ENCODE results near the gene RBPMS2. TPM values are rescaled to one million over a fixed set of nuclear protein-coding genes. Genes with fewer than 3 reads are reported as not detected.
A peak's percentile ranks its signal among the peaks of the same experiment; 100 is the strongest.
"Not testable (repeated sequence)": the region's sequence is repeated elsewhere in the genome, so short reads cannot be mapped to it uniquely, and the experiment has no call there.

The RBPMS2 gene
- total and polyA plus RNA-seq, 5 donors, result 380 to 503 (median 390) TPM

GRCh38 chr15:64742921-64743320 is 32.5 kb downstream of the RBPMS2 start:
- Histone ChIP-seq H3K27ac (ENCODE audit: low read length) (peak overlapping the region; percentile 14), H3K27me3 (ENCODE audit: control insufficient read depth, insufficient read depth) (no peaks in the 10 kb centered on the region), H3K4me3 (ENCODE audit: low read length) (no peak overlapping the region), H3K4me1 (ENCODE audit: control insufficient read depth, insufficient read depth, low read length) (peaks cover 9% of the 10 kb centered on the region), H3K9me3 (ENCODE audit: control insufficient read depth, low read length) (no peaks in the 10 kb centered on the region)
- DNase-seq (peak in 2 of 3 donors; percentile 4 to 51), ATAC-seq (no peak)
- intact Hi-C loops (cut with DNase I), result loop anchor here in 1 of 4 donors (5.0 kb wide), 1 partner anchor 69 kb away; no protein-coding TSS in a partner anchor
- WGBS, result 72% methylated on average over 13 of the region's 13 CpGs

GRCh38 chr15:64742385-64742784 is 33.0 kb downstream of the RBPMS2 start:
- peak in 1 of 2 donors; percentile 7 for ATAC-seq
- H3K27ac ChIP-seq (ENCODE audit: low read length), result peak overlapping the region; percentile 2
- H3K4me3 ChIP-seq (ENCODE audit: low read length), result no peak overlapping the region
- intact Hi-C loops (cut with DNase I), result loop anchor here in 1 of 4 donors (5.0 kb wide), 1 partner anchor 70 kb away; no protein-coding TSS in a partner anchor
- peaks cover 9% of the 10 kb centered on the region for H3K4me1 ChIP-seq (ENCODE audit: control insufficient read depth, insufficient read depth, low read length)
- peak in 2 of 3 donors; percentile 16 to 67 for DNase-seq
- no peaks in the 10 kb centered on the region for H3K9me3 ChIP-seq (ENCODE audit: control insufficient read depth, low read length)
- 64% methylated on average over 8 of the region's 8 CpGs for WGBS
- no peaks in the 10 kb centered on the region for H3K27me3 ChIP-seq (ENCODE audit: control insufficient read depth, insufficient read depth)

DNA sequence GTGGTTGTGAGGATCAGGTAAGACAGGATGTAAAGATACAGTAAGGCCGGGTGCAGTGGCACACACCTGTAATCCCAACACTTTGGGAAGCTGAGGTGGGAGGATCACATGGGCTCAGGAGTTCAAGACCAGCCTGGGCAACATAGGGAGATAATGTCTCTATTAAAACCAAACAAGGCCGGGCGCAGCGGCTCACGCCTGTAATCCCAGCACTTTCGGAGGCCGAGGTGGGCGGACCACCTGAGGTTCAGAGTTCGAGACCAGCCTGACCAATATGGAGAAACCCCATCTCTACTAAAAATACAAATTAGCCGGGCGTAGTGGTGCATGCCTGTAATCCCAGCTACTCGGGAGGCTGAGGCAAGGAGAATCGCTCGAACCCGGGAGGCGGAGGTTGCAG is 33.7 kb downstream of the RBPMS2 start:
- intact Hi-C loops (cut with DNase I), result loop anchor here in 1 of 4 donors (5.0 kb wide), 1 partner anchor 71 kb away; no protein-coding TSS in a partner anchor
- H3K9me3 ChIP-seq (ENCODE audit: control insufficient read depth, low read length); H3K27ac ChIP-seq (ENCODE audit: low read length); H3K27me3 ChIP-seq (ENCODE audit: control insufficient read depth, insufficient read depth); H3K4me1 ChIP-seq (ENCODE audit: control insufficient read depth, insufficient read depth, low read length); H3K4me3 ChIP-seq (ENCODE audit: low read length); ATAC-seq: not testable (repeated sequence)
- peak in 1 of 3 donors; percentile 43 for DNase-seq
- WGBS, result 94% methylated on average over 16 of the region's 16 CpGs

DNA sequence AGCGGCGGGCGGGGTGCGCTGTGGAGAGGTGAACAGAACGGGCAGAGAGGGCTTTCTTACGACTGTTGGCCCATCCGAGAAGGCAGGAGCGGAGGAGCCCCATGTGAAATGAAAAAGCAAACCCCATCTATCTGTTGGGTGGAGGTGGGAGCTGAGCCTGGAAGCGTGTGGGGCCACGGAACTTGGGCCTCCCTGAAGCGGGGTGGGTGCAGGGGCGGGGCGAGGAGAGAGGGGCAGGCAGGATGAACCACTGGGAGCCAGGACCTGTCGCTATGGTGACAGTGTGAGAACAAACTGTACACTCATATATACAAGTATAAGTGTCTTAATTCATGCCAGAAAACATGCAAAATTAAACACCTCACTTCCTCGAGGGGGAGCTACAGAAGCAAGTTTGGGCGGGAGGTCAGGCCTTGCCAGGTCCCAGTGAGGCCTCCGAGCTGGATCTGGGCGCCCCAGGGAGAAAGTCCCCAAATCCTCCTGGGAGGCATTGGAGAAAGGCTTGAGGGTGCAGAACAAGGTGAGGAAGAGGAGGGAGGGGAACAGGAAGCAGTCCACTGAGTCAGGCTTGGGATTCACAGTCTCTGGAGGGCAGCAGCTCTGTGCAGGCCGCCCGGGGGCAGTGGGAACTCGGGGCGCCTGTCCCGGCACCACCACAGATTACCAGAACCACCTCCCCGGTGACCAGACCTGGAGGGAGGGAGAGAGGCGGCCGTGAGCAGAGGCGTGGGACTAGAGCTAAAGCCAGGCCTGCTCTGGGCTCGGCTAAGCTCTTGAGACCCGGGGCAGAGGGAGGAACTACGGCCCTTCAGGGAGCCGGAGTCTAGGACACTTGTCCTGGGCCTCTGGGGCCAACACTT is 34.8 kb downstream of the RBPMS2 start:
- peak; percentile 86 to 89 for ATAC-seq
- intact Hi-C loops (cut with DNase I), result loop anchor here in 1 of 4 donors (5.0 kb wide), 1 partner anchor 72 kb away; no protein-coding TSS in a partner anchor
- peak overlapping the region; percentile 32 for H3K27ac ChIP-seq (ENCODE audit: low read length)
- WGBS, result 56% methylated on average over 31 of the region's 31 CpGs
- no peaks in the 10 kb centered on the region for H3K27me3 ChIP-seq (ENCODE audit: control insufficient read depth, insufficient read depth)
- DNase-seq, result peak; percentile 80 to 93 (median 90)
- H3K9me3 ChIP-seq (ENCODE audit: control insufficient read depth, low read length), result no peaks in the 10 kb centered on the region
- H3K4me3 ChIP-seq (ENCODE audit: low read length), result no peak overlapping the region
- peaks cover 3% of the 10 kb centered on the region for H3K4me1 ChIP-seq (ENCODE audit: control insufficient read depth, insufficient read depth, low read length)

DNA sequence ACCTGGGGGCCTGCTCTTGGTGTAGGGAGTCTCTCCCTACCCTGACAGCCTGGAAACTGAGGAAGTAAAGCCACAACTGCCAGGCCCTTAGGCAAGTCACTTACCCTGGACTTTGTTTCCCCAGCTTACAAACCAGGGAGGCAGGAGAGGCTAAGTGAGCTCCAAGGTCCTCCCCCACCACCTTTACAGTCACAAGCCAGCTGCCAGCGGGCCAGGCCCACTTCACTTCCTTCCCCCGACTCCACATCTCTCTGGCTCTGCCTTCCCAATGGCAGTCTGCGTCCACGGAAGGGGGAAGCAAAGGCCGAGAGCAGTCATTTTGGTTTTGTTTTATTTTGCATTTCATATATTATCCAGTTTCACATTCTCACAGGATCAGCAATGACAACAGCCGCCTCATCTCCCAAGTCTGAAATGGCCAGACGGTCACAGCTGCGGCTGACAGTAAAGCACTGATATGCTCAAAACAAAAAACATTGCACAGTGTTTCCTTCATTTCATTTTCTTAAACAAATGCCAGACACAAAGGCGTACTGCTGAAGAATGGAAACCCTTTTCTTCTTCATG is 35.7 kb downstream of the RBPMS2 start:
- ATAC-seq (peak in 1 of 2 donors; percentile 6), DNase-seq (peak in 1 of 3 donors; percentile 61)
- 32% methylated on average over 9 of the region's 9 CpGs for WGBS
- intact Hi-C loops (cut with DNase I), result loop anchor here in 3 of 4 donors (5.0 to 10.0 kb wide), 3 partner anchors 73 to 165 kb away; no protein-coding TSS in a partner anchor
- no peaks in the 10 kb centered on the region for H3K9me3 ChIP-seq (ENCODE audit: control insufficient read depth, low read length)
- H3K27ac ChIP-seq (ENCODE audit: low read length), result peak overlapping the region; percentile 16
- H3K4me1 ChIP-seq (ENCODE audit: control insufficient read depth, insufficient read depth, low read length), result peaks cover 3% of the 10 kb centered on the region
- H3K27me3 ChIP-seq (ENCODE audit: control insufficient read depth, insufficient read depth), result no peaks in the 10 kb centered on the region
- H3K4me3 ChIP-seq (ENCODE audit: low read length), result no peak overlapping the region

- H3K27ac ChIP-seq (ENCODE audit: low read length), result peak overlapping the region; percentile 16
- no peaks in the 10 kb centered on the region for H3K9me3 ChIP-seq (ENCODE audit: control insufficient read depth, low read length)
These were observed 36.2 kb downstream of the RBPMS2 start for GRCh38 chr15:64739156-64739555.

DNA sequence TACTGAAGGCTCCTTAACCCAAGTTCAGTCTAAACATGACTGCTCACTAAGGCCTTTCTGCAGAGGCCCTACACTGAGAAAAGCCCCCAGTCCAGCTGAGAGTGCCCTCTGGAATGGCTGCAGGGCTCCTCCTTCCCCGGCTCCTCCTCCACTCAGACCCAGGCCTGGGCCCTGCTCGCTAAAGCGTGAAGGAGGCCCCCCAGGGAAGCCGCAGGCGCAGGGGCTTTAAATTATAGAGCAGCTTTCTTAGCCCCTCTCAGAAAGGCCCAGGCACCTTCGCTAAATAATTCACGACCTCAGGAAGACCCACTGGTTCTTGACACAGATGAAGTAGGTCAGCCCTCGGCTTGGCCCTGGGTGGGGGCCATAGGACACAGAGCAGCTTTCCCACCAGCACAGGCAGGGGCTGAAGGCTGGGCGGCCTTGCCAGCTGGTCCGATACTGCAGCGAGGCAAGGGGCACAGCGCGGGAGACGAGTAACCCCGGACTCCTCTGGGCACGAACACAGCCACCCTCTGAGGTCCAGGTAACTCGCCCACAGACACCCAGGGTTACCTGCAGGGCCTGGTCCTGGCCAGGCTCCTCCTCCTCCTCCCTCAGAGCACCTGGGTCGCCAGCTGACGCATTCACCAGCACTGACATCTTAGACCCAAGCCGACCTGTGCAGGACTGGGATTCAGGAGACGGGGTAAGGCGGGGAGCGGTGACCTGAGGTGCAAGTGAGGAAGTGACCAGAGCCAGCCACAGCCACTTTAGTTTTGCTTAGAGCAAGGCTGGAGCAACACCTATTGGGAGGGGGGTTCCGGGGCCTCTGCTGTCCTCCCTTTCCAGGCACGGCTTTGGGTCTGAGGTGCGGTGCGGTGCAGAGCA is 36.9 kb downstream of the RBPMS2 start:
- DNase-seq (peak in 1 of 3 donors; percentile 61), ATAC-seq (no peak)
- Histone ChIP-seq H3K27ac (ENCODE audit: low read length) (no peak overlapping the region), H3K9me3 (ENCODE audit: control insufficient read depth, low read length) (no peaks in the 10 kb centered on the region), H3K4me1 (ENCODE audit: control insufficient read depth, insufficient read depth, low read length) (peaks cover 3% of the 10 kb centered on the region), H3K4me3 (ENCODE audit: low read length) (no peak overlapping the region), H3K27me3 (ENCODE audit: control insufficient read depth, insufficient read depth) (no peaks in the 10 kb centered on the region)
- intact Hi-C loops (cut with DNase I), result loop anchor here in 3 of 4 donors (5.0 to 10.0 kb wide), 2 partner anchors 84 to 166 kb away; no protein-coding TSS in a partner anchor
- 88% methylated on average over 27 of the region's 27 CpGs for WGBS

More at GRCh38 chr15:64739156-64739555, 36.2 kb downstream of the RBPMS2 start:
- intact Hi-C loops (cut with DNase I), result loop anchor here in 3 of 4 donors (5.0 to 10.0 kb wide), 2 partner anchors 83 to 166 kb away; no protein-coding TSS in a partner anchor
- no peaks in the 10 kb centered on the region for H3K27me3 ChIP-seq (ENCODE audit: control insufficient read depth, insufficient read depth)
- no peak overlapping the region for H3K4me3 ChIP-seq (ENCODE audit: low read length)
- peak in 1 of 3 donors; percentile 32 for DNase-seq
- peak in 1 of 2 donors; percentile 4 for ATAC-seq
- whole genome bisulfite sequencing, result 63% methylated on average over 7 of the region's 7 CpGs
- H3K4me1 ChIP-seq (ENCODE audit: control insufficient read depth, insufficient read depth, low read length), result peaks cover 3% of the 10 kb centered on the region

DNA sequence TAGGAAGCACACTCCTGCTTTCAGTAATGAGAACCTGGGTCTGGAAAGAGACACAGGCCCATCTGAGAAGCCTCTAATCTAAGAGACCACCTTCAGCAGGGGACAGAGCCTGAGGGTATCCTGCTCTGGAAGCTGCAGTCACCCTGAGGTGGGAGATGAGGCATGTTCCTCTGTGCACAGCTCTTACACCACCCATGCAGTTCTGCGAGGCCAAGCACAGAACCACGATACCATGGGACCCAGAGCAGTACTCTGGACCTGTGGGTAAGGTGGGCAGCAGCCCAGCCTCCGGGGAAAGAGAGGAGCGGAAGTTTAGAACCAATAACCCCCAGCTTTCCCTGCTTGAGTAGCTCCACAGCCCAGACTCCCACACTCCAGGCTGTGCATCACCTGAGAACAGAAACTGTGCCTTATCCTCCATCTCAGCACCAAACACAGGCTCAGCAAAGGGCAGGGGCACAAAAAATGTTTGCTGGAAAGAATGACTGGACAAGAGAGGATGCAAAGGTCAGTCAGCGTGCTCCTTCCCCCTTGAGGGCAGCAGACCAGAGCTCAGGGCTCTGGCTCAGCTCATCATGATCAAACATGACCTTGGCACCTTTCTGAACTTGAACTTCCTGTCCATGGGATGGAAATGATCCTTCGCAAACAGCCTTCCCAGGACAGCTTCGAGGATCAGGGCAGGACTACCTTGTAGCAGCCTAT is 43.1 kb downstream of the RBPMS2 start:
- no peak for ATAC-seq
- H3K4me1 ChIP-seq (ENCODE audit: control insufficient read depth, insufficient read depth, low read length), result no peaks in the 10 kb centered on the region
- intact Hi-C loops (cut with DNase I), result loop anchor here in 3 of 4 donors (2.0 to 10.0 kb wide), 5 partner anchors 75 to 175 kb away; no protein-coding TSS in a partner anchor
- no peak for DNase-seq
- H3K27ac ChIP-seq (ENCODE audit: low read length), result no peak overlapping the region
- 74% methylated on average over 7 of the region's 7 CpGs for WGBS
- H3K9me3 ChIP-seq (ENCODE audit: control insufficient read depth, low read length), result no peaks in the 10 kb centered on the region
- H3K4me3 ChIP-seq (ENCODE audit: low read length), result no peak overlapping the region
- no peaks in the 10 kb centered on the region for H3K27me3 ChIP-seq (ENCODE audit: control insufficient read depth, insufficient read depth)

DNA sequence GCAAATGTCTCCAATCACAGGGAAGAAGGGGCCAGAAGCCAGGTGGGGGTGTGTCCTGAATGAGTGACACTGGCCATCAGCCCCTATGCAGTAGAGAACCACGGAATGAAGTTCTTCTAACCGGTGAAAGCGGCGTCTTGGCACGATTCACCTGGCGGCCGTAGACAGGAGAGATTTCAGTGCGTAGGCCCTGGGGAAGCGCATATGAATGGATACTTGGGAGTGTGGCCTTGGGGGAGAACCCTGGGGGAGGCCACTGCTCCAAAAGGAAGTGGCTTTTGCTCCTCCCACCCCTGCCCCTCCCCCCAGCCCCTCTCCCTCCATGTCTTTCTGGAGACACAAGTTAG is 43.6 kb downstream of the RBPMS2 start:
- 52% methylated on average over 9 of the region's 9 CpGs for WGBS
- no peak overlapping the region for H3K27ac ChIP-seq (ENCODE audit: low read length)
- no peaks in the 10 kb centered on the region for H3K9me3 ChIP-seq (ENCODE audit: control insufficient read depth, low read length)
- no peaks in the 10 kb centered on the region for H3K27me3 ChIP-seq (ENCODE audit: control insufficient read depth, insufficient read depth)
- no peak for DNase-seq
- ATAC-seq, result no peak
- intact Hi-C loops (cut with DNase I), result loop anchor here (2.0 to 10.0 kb wide), 5 partner anchors 76 to 176 kb away; no protein-coding TSS in a partner anchor
- H3K4me1 ChIP-seq (ENCODE audit: control insufficient read depth, insufficient read depth, low read length), result no peaks in the 10 kb centered on the region
- H3K4me3 ChIP-seq (ENCODE audit: low read length), result no peak overlapping the region

Measured in right cardiac atrium (tissue), 5 donors.